K562 (cell line): ENCODE data around the gene SPNS2. TPM values are rescaled to one million over a fixed set of nuclear protein-coding genes. Genes with fewer than 3 reads are reported as not detected.

ENCODE experiments used
- ARID2 ChIP-seq: fragments of 450-650 bp; IDR thresholded peaks from 2 replicates; pipeline ENCODE4 v1.6.1; 2017; ENCODE audit warnings: antibody characterized with exemption, mild to moderate bottlenecking
- C11orf30 ChIP-seq: fragments of 450-650 bp; IDR thresholded peaks from 2 replicates; pipeline ENCODE4 v1.6.1; 2016; ENCODE audit warnings: low read depth, mild to moderate bottlenecking
- CBFB ChIP-seq: sonication (generic); formaldehyde crosslinking; IDR thresholded peaks from 2 replicates; pipeline ENCODE4 v1.4.0; 2020; ENCODE audit warnings: mild to moderate bottlenecking, missing genetic modification reagents
- CBX1 ChIP-seq: sonication (generic); IDR thresholded peaks from 2 replicates; pipeline ENCODE4 v1.6.1; 2016; ENCODE audit warnings: antibody characterized with exemption, low read depth, mild to moderate bottlenecking
- CREB1 ChIP-seq, 2 experiments: sonication (generic) in 1 of 2; formaldehyde crosslinking in 1 of 2; IDR thresholded peaks; 2 replicates each; pipeline versions ENCODE4 v1.6.1 to v1.8.0; 2012 to 2022; ENCODE audit warnings: inconsistent platforms in 1 of 2, mild to moderate bottlenecking in 1 of 2, missing genetic modification reagents in 1 of 2, moderate library complexity in 1 of 2
- ETV1 ChIP-seq: fragments of 450-650 bp; conservative IDR thresholded peaks from 2 replicates; pipeline ENCODE4 v1.6.1; 2016; ENCODE audit warnings: missing genetic modification characterization, control low read depth, low read depth, missing compliant biosample characterization
- GTF2F1 ChIP-seq: IDR thresholded peaks from 2 replicates; pipeline ENCODE4 v1.6.1; 2011; ENCODE audit warnings: low read depth, low read length, improper control_type of control experiment
- HNRNPLL ChIP-seq: fragments of 200-400 bp; formaldehyde crosslinking; IDR thresholded peaks from 2 replicates; pipeline ENCODE4 v1.6.1; 2017; ENCODE audit warnings: low read length, low read depth, mild to moderate bottlenecking; ENCODE audit not compliant: poor library complexity, severe bottlenecking
- KDM2B ChIP-seq: fragments of 250-450 bp; sonication (Bioruptor Pico); IDR thresholded peaks from 2 replicates; pipeline ENCODE4 v1.8.0; 2021; ENCODE audit warnings: mild to moderate bottlenecking, moderate library complexity
- KDM4B ChIP-seq, 2 experiments: fragments of 450-650 bp in 1 of 2; sonication (generic) in 1 of 2; IDR thresholded peaks; 2 replicates each; pipeline ENCODE4 v1.6.1; 2016 to 2017; ENCODE audit warnings: borderline replicate concordance in 2 of 2, antibody characterized with exemption in 1 of 2, low read depth in 1 of 2, mild to moderate bottlenecking in 1 of 2
- MBD2 ChIP-seq: sonication (generic); IDR thresholded peaks from 2 replicates; pipeline ENCODE4 v1.6.1; 2016; ENCODE audit warnings: low read depth, borderline replicate concordance
- MEIS2 ChIP-seq: fragments of 450-650 bp; IDR thresholded peaks from 2 replicates; pipeline ENCODE4 v1.6.1; 2014; ENCODE audit warnings: mild to moderate bottlenecking; ENCODE audit not compliant: partially characterized antibody
- PHF20 ChIP-seq: fragments of 450-650 bp; IDR thresholded peaks from 2 replicates; pipeline ENCODE4 v1.6.1; 2018; ENCODE audit not compliant: partially characterized antibody
- PHF8 ChIP-seq: fragments of 200-600 bp; sonication (generic); IDR thresholded peaks from 2 replicates; pipeline ENCODE4 v1.6.1; 2012; ENCODE audit warnings: mixed run types, mild to moderate bottlenecking, inconsistent platforms, low read length, moderate library complexity, borderline replicate concordance
- PHTF2 ChIP-seq: fragments of 250-450 bp; sonication (Bioruptor Pico); IDR thresholded peaks from 2 replicates; pipeline ENCODE4 v1.5.0; 2021; ENCODE audit warnings: mild to moderate bottlenecking
- POLR2B ChIP-seq: fragments of 450-650 bp; IDR thresholded peaks from 2 replicates; pipeline ENCODE4 v1.6.1; 2018; ENCODE audit warnings: low read depth; ENCODE audit not compliant: partially characterized antibody
- RAD21 ChIP-seq, 2 experiments: fragments of 250-450 bp in 1 of 2; fragments of 450-650 bp in 1 of 2; sonication (Bioruptor Pico) in 1 of 2; formaldehyde crosslinking in 1 of 2; IDR thresholded peaks in 1 of 2; conservative IDR thresholded peaks in 1 of 2; 2 replicates each; pipeline versions ENCODE4 v1.4.0 to v1.8.0; 2020 to 2022; ENCODE audit warnings: mild to moderate bottlenecking in 2 of 2, moderate library complexity in 1 of 2
- RCOR1 ChIP-seq, 2 experiments: IDR thresholded peaks; 2 replicates each; pipeline ENCODE4 v1.6.1; 2012; ENCODE audit warnings: low read depth in 2 of 2, low read length in 2 of 2, borderline replicate concordance in 1 of 2, improper control_type of control experiment in 1 of 2
- SAFB2 ChIP-seq: fragments of 200-400 bp; formaldehyde crosslinking; IDR thresholded peaks from 2 replicates; pipeline ENCODE4 v1.6.1; 2018; ENCODE audit warnings: borderline replicate concordance, low read length, low read depth, moderate library complexity; ENCODE audit not compliant: severe bottlenecking
- UBTF ChIP-seq, 2 experiments: IDR thresholded peaks; 2 replicates each; pipeline ENCODE4 v1.6.1; 2012; ENCODE audit warnings: improper control_type of control experiment in 2 of 2, low read depth in 2 of 2, low read length in 2 of 2, borderline replicate concordance in 1 of 2
- ZNF76 ChIP-seq: fragments of 250-450 bp; sonication (Bioruptor Pico); IDR thresholded peaks from 2 replicates; pipeline ENCODE4 v1.4.0; 2020; ENCODE audit warnings: mild to moderate bottlenecking, moderate library complexity, borderline replicate concordance
- polyA plus RNA-seq, 8 experiments: library from polyadenylated mRNA; depleted of rRNA in 4 of 8; stranded (reverse) in 5 of 8; unstranded in 3 of 8; fragments of >200 nt; fragmentation: Nextera tagmentation in 2 of 8; fragmentation: Illumina TruSeq in 1 of 8; extraction: Ambion mirVana in 2 of 8; extraction: Trizol in 1 of 8; gene quantifications; 2 replicates each; pipeline versions ENCODE4 v1.2.1 to v1.2.3, GENCODE V29; 2011 to 2014; ENCODE audit warnings: inconsistent platforms in 1 of 8, missing spikeins in 1 of 8
- total RNA-seq, 7 experiments: library from RNA; depleted of rRNA in 6 of 7; stranded (reverse); fragments of >200 nt in 6 of 7; fragmentation: Illumina TruSeq in 2 of 7; extraction: Trizol in 2 of 7; gene quantifications; 2 replicates each; pipeline versions ENCODE4 v1.2.1 to v1.2.3, GENCODE V29; 2011 to 2021; ENCODE audit warnings: low replicate concordance in 1 of 7

Gene SPNS2
- total and polyA plus RNA-seq, 9 of the 15 experiments (the other 6 are each of a cell fraction or from before 2014, with no cell fraction given): 0.06 TPM; not detected in 8

GRCh38 chr17:4554997-4555799, 56.5 kb downstream of the SPNS2 start, which contains the start of gene MYBBP1A (continued):
- peak in 1 of 2 experiments; percentile 19; a peak in 1 of 4 replicates for TF ChIP-seq RCOR1 (IDR thresholded peaks at IDR 0.05; ENCODE audit: borderline replicate concordance in 1 of 2, low read depth in 2 of 2, low read length in 2 of 2)
- TF ChIP-seq HNRNPLL: peak; percentile 57
- 0 out of 2 replicates have a peak, but pooled peaks have one; percentile 7 for TF ChIP-seq CBFB (CRISPR knock-in tag)
- TF ChIP-seq PHTF2 (CRISPR knock-in tag): no peak
- 0 out of 4 replicates have a peak, but pooled peaks have one; percentile 61 to 69 for TF ChIP-seq UBTF (IDR thresholded peaks at IDR 0.05; ENCODE audit: borderline replicate concordance in 1 of 2, low read depth in 2 of 2, low read length in 2 of 2)
- peak; percentile 93 for TF ChIP-seq PHF8
- TF ChIP-seq MBD2: 0 out of 2 replicates have a peak, but pooled peaks have one; percentile 22
- TF ChIP-seq CBX1: peak; percentile 42; the same call in 1 of the 2 replicates
- no peak for TF ChIP-seq ARID2
- 0 out of 4 replicates have a peak, but pooled peaks of 1 of the 2 experiments have one; percentile 33 for TF ChIP-seq KDM4B (IDR thresholded peaks at IDR 0.05; ENCODE audit: borderline replicate concordance in 2 of 2, low read depth in 1 of 2)
- TF ChIP-seq ETV1 (tag): peak; percentile 67
- TF ChIP-seq SAFB2: no peak
- TF ChIP-seq MEIS2: peak; percentile 82
- no peak for TF ChIP-seq KDM2B (CRISPR knock-in tag)
- peak; percentile 81 for TF ChIP-seq PHF20
- no peak for TF ChIP-seq CREB1 (IDR thresholded peaks at IDR 0.05)
- TF ChIP-seq CREB1 (CRISPR knock-in tag; IDR thresholded peaks at IDR 0.05): peak; percentile 55; the same call in 1 of the 2 replicates
- peak; percentile 32 for TF ChIP-seq C11orf30
- TF ChIP-seq GTF2F1: no peak
- TF ChIP-seq RAD21 (CRISPR knock-in tag; conservative IDR thresholded peaks at IDR 0.05 in 1 of 2, IDR thresholded peaks at IDR 0.05 in 1 of 2): no peak
- TF ChIP-seq POLR2B: peak; percentile 82
- TF ChIP-seq ZNF76 (CRISPR knock-in tag): no peak
